Hepatocyte (in vitro differentiated cells): ENCODE results near the gene ZNF579. TPM values are rescaled to one million over a fixed set of nuclear protein-coding genes. Genes with fewer than 3 reads are reported as not detected.

Experiments used
- DNase-seq: peaks from one replicate; pipeline ENCODE4 v3.0.0-alpha.2; 2016; ENCODE audit warnings: low spot score
- H2AFZ ChIP-seq: fragments of 200-600 bp; sonication (generic); 2 replicates; pipeline ENCODE4 v1.6.0; 2016; ENCODE audit warnings: antibody characterized with exemption, mild to moderate bottlenecking
- H3K27ac ChIP-seq: fragments of 200-600 bp; sonication (generic); 2 replicates; pipeline ENCODE4 v1.5.1; 2016; ENCODE audit warnings: mild to moderate bottlenecking
- H3K27me3 ChIP-seq: fragments of 200-600 bp; sonication (generic); 2 replicates; pipeline ENCODE4 v1.6.1; 2016
- H3K36me3 ChIP-seq: fragments of 200-600 bp; sonication (generic); replicated peaks from 2 replicates; pipeline ENCODE4 v1.5.1; 2016; ENCODE audit warnings: low read depth; ENCODE audit not compliant: insufficient read depth
- H3K4me1 ChIP-seq: fragments of 200-600 bp; sonication (generic); 2 replicates; pipeline ENCODE4 v1.5.1; 2016; ENCODE audit warnings: mild to moderate bottlenecking, moderate library complexity; ENCODE audit not compliant: insufficient read depth
- H3K4me2 ChIP-seq: fragments of 200-600 bp; sonication (generic); 2 replicates; pipeline ENCODE4 v1.6.0; 2016
- H3K4me3 ChIP-seq: fragments of 200-600 bp; sonication (generic); 2 replicates; pipeline ENCODE4 v1.5.1; 2016; ENCODE audit warnings: mild to moderate bottlenecking
- H3K79me2 ChIP-seq: fragments of 200-600 bp; sonication (generic); 2 replicates; pipeline ENCODE4 v1.6.0; 2017; ENCODE audit warnings: mild to moderate bottlenecking
- H3K9me2 ChIP-seq: fragments of 200-600 bp; sonication (generic); replicated peaks from 2 replicates; pipeline ENCODE4 v1.6.0; 2017; ENCODE audit warnings: mild to moderate bottlenecking; ENCODE audit not compliant: insufficient read depth
- H3K9me3 ChIP-seq: fragments of 200-600 bp; sonication (generic); 2 replicates; pipeline ENCODE4 v1.5.1; 2016; ENCODE audit warnings: low read depth, mild to moderate bottlenecking
- H4K20me1 ChIP-seq: fragments of 200-600 bp; sonication (generic); 2 replicates; pipeline ENCODE4 v1.6.0; 2016; ENCODE audit warnings: mild to moderate bottlenecking; ENCODE audit not compliant: insufficient read depth, poor library complexity, severe bottlenecking
- EZH2 ChIP-seq: fragments of 200-600 bp; sonication (generic); IDR thresholded peaks from 2 replicates; pipeline ENCODE4 v1.6.1; 2016; ENCODE audit warnings: antibody characterized with exemption, mild to moderate bottlenecking, borderline replicate concordance
- EZH2phosphoT487 ChIP-seq: fragments of 200-600 bp; sonication (generic); IDR thresholded peaks from one replicate; pipeline ENCODE4 v1.6.1; 2018; ENCODE audit warnings: antibody characterized with exemption, mild to moderate bottlenecking, low read depth, moderate library complexity; ENCODE audit not compliant: unreplicated experiment, severe bottlenecking
- WGBS: methylation state at CpG from one replicate; pipeline ENCODE4 v1.1.6; 2016; ENCODE audit warnings: low lambda C conversion rate; ENCODE audit errors: missing lambda C conversion rate; 5-methylcytosine and 5-hydroxymethylcytosine counted together
- polyA plus RNA-seq: library from polyadenylated mRNA; unstranded; fragments of >200 nt; fragmentation: Nextera tagmentation; extraction: Ambion mirVana; gene quantifications from 2 replicates; pipeline ENCODE4 v1.2.1, GENCODE V29; 2016
- total RNA-seq: library from RNA; depleted of rRNA; stranded (reverse); fragments of >200 nt; gene quantifications from 2 replicates; pipeline ENCODE4 v1.2.3, GENCODE V29; 2014
- TF ChIP-seq, protein P1 (sequence below): fragments of 200-600 bp; sonication (generic); IDR thresholded peaks from 2 replicates; pipeline ENCODE4 v1.5.1; 2016; ENCODE audit warnings: antibody characterized with exemption, mild to moderate bottlenecking; ENCODE audit not compliant: poor library complexity

The ZNF579 gene
- total and polyA plus RNA-seq, 2 experiments from 2014 or later = 5.1 to 14.8 TPM

DNA sequence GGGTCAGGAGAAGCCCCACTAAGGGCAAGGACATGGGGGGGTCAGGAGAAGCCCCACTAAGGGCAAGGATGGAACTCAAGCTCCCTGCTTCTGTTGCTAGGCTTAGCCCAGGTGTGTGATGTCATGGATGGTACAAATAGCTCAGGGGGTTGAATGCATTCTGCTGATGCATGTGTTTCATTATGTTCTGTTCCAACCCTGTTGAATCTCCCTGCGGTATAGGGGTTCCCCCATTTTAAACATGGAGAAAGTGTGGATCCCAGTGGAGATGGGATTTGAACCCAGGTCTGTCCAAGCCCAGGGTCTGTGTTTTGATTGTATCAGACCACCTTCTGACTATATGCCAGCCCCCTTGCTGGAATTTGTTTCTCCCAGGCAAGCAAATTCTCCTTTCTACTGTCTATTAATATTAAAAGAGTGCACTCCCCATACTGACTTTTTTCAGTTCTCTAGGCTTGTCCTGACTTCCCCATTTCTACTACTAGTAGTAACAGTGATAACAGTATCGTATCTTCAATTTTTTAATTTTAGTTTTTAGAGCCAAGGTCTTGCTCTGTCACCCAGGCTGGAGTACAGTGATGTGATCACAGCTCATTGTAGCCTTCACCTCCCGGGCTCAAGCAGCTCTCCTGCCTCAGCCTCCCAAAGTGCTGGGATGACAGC lies 31.5 kb upstream of the ZNF579 start:
- Histone ChIP-seq H3K27me3 (no peaks in the 10 kb centered on the region), H3K79me2 (peaks cover 45% of the 10 kb centered on the region), H3K4me2 (no peak overlapping the region), H3K4me3 (no peak overlapping the region), H3K27ac (no peak overlapping the region), H3K9me2 (no peaks in the 10 kb centered on the region), H2AFZ (no peak overlapping the region), H3K36me3 (no peaks in the 10 kb centered on the region), H3K4me1 (no peaks in the 10 kb centered on the region), H3K9me3 (no peaks in the 10 kb centered on the region), H4K20me1 (peaks cover 6% of the 10 kb centered on the region)
- TF ChIP-seq EZH2phosphoT487 (no peak), EZH2 (no peak)
- TF ChIP-seq, protein P1, sequence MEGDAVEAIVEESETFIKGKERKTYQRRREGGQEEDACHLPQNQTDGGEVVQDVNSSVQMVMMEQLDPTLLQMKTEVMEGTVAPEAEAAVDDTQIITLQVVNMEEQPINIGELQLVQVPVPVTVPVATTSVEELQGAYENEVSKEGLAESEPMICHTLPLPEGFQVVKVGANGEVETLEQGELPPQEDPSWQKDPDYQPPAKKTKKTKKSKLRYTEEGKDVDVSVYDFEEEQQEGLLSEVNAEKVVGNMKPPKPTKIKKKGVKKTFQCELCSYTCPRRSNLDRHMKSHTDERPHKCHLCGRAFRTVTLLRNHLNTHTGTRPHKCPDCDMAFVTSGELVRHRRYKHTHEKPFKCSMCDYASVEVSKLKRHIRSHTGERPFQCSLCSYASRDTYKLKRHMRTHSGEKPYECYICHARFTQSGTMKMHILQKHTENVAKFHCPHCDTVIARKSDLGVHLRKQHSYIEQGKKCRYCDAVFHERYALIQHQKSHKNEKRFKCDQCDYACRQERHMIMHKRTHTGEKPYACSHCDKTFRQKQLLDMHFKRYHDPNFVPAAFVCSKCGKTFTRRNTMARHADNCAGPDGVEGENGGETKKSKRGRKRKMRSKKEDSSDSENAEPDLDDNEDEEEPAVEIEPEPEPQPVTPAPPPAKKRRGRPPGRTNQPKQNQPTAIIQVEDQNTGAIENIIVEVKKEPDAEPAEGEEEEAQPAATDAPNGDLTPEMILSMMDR = no peak
- WGBS = 95% methylated on average over 3 of the region's 3 CpGs
- no peak for DNase-seq

- no peak overlapping the region for H3K27ac ChIP-seq
- peaks cover 6% of the 10 kb centered on the region for H4K20me1 ChIP-seq
- no peaks in the 10 kb centered on the region for H3K9me2 ChIP-seq
- no peaks in the 10 kb centered on the region for H3K36me3 ChIP-seq
- no peak for DNase-seq
- no peak overlapping the region for H3K4me3 ChIP-seq
- H3K4me1 ChIP-seq = peaks cover 5% of the 10 kb centered on the region
- 93% methylated on average over 14 of the region's 15 CpGs for WGBS
- H3K4me2 ChIP-seq = no peak overlapping the region
- no peaks in the 10 kb centered on the region for H3K9me3 ChIP-seq
- no peak overlapping the region for H2AFZ ChIP-seq
- H3K27me3 ChIP-seq = no peaks in the 10 kb centered on the region
- H3K79me2 ChIP-seq = peaks cover 52% of the 10 kb centered on the region
- TF ChIP-seq, protein P1 = no peak
- TF ChIP-seq EZH2 (no peak), EZH2phosphoT487 (no peak)
These were observed 30.8 kb upstream of the ZNF579 start for GRCh38 chr19:55611300-55611982.

- H3K27me3 ChIP-seq = no peaks in the 10 kb centered on the region
- no peak overlapping the region for H3K4me2 ChIP-seq
- no peak overlapping the region for H2AFZ ChIP-seq
- H4K20me1 ChIP-seq = peaks cover 6% of the 10 kb centered on the region
- peaks cover 57% of the 10 kb centered on the region for H3K79me2 ChIP-seq
- no peak overlapping the region for H3K27ac ChIP-seq
- H3K4me3 ChIP-seq = no peak overlapping the region
- H3K9me2 ChIP-seq = no peaks in the 10 kb centered on the region
- no peak for DNase-seq
- H3K4me1 ChIP-seq = peaks cover 8% of the 10 kb centered on the region
- H3K9me3 ChIP-seq = no peaks in the 10 kb centered on the region
- WGBS = 95% methylated on average over 5 of the region's 5 CpGs
- no peaks in the 10 kb centered on the region for H3K36me3 ChIP-seq
- TF ChIP-seq, protein P1 = no peak
- no peak for TF ChIP-seq EZH2
- TF ChIP-seq EZH2phosphoT487 = no peak
These were observed 28.7 kb upstream of the ZNF579 start for GRCh38 chr19:55609326-55609725.
